PFSK-1 (cell line): Measurements from ENCODE around the gene ARNT2.

Experiments
- FOXP2 ChIP-seq: optimal IDR thresholded peaks from 2 replicates; pipeline ENCODE3; 2011; ENCODE audit warnings: borderline replicate concordance, control low read depth, inconsistent platforms; ENCODE audit not compliant: insufficient read depth; ENCODE audit errors: extremely low read length, extremely low read depth
- POLR2AphosphoS5 ChIP-seq: IDR thresholded peaks from 2 replicates; pipeline ENCODE4 v1.6.1; 2012; ENCODE audit warnings: low read depth, mild to moderate bottlenecking, control low read depth, low read length, moderate library complexity
- REST ChIP-seq, 2 experiments: IDR thresholded peaks; 2 replicates each; pipeline versions ENCODE4 v1.6.1 to v1.8.0; 2011 to 2012; ENCODE audit warnings: low read depth in 2 of 2, low read length in 2 of 2, control low read depth in 1 of 2, inconsistent platforms in 1 of 2, mild to moderate bottlenecking in 1 of 2, moderate library complexity in 1 of 2; ENCODE audit not compliant: insufficient read depth in 1 of 2
- SIN3A ChIP-seq: IDR thresholded peaks from 2 replicates; pipeline ENCODE4 v1.6.1; 2012; ENCODE audit warnings: mild to moderate bottlenecking, low read length, moderate library complexity, borderline replicate concordance; ENCODE audit not compliant: insufficient read depth
- TAF1 ChIP-seq: IDR thresholded peaks from 2 replicates; pipeline ENCODE4 v1.6.1; 2012; ENCODE audit warnings: low read length, control low read depth, borderline replicate concordance; ENCODE audit not compliant: insufficient read depth

- TF ChIP-seq SIN3A (no peak), POLR2AphosphoS5 (no peak), FOXP2 (no peak), REST (IDR thresholded peaks at IDR 0.05; ENCODE audit: insufficient read depth in 1 of 2, low read depth in 2 of 2, low read length in 2 of 2) (no peak), TAF1 (no peak)
Observed at GRCh38 chr15:80626643-80627120, 222.5 kb downstream of the ARNT2 start.
